Memory B cell (primary cell): ENCODE data around the gene SARS1.

Source experiments
- ATAC-seq: fragments of 150-1000 bp; cut with Tn5 transposase; 2 replicates; pipeline ENCODE4 v1.10.0; 2021; ENCODE audit warnings: low read depth, mild to moderate bottlenecking, moderate library complexity
- DNase-seq, 2 donors: peaks; one replicate each; pipeline ENCODE4 v3.0.0; 2022; ENCODE audit warnings: low spot score in 2 of 2
- H3K27ac Mint-ChIP-seq: one replicate; pipeline ENCODE4 v1.8.0; 2022; ENCODE audit warnings: mild to moderate bottlenecking, moderate library complexity, mixed read lengths
- H3K27me3 Mint-ChIP-seq: one replicate; pipeline ENCODE4 v1.8.0; 2022; ENCODE audit warnings: mixed read lengths
- H3K36me3 Mint-ChIP-seq: one replicate; pipeline ENCODE4 v1.8.0; 2022; ENCODE audit warnings: mild to moderate bottlenecking, mixed read lengths
- H3K4me1 Mint-ChIP-seq: one replicate; pipeline ENCODE4 v1.8.0; 2022; ENCODE audit warnings: mixed read lengths
- H3K4me3 Mint-ChIP-seq: one replicate; pipeline ENCODE4 v1.8.0; 2022; ENCODE audit warnings: mild to moderate bottlenecking, moderate library complexity, mixed read lengths
- H3K9me3 Mint-ChIP-seq: one replicate; pipeline ENCODE4 v1.8.0; 2022; ENCODE audit warnings: mixed read lengths

The SARS1 gene

GRCh38 chr1:109253803-109254620 lies 40.3 kb downstream of the SARS1 start:
- no peak overlapping the region for H3K27ac Mint-ChIP-seq

GRCh38 chr1:109254621-109255096 lies 40.9 kb downstream of the SARS1 start:
- no peak overlapping the region for H3K4me3 Mint-ChIP-seq
- no peak overlapping the region for H3K27ac Mint-ChIP-seq
- peaks cover 20% of the 10 kb centered on the region for H3K27me3 Mint-ChIP-seq
- no peaks in the 10 kb centered on the region for H3K9me3 Mint-ChIP-seq
- no peak for ATAC-seq
- no peak for DNase-seq
- H3K36me3 Mint-ChIP-seq = no peaks in the 10 kb centered on the region
- peaks cover 13% of the 10 kb centered on the region for H3K4me1 Mint-ChIP-seq

More at GRCh38 chr1:109253803-109254620, 40.3 kb downstream of the SARS1 start:
- DNase-seq = no peak
- no peaks in the 10 kb centered on the region for H3K36me3 Mint-ChIP-seq
- H3K4me3 Mint-ChIP-seq = no peak overlapping the region
- H3K9me3 Mint-ChIP-seq = no peaks in the 10 kb centered on the region
- peaks cover 15% of the 10 kb centered on the region for H3K4me1 Mint-ChIP-seq
- ATAC-seq = no peak
- peaks cover 20% of the 10 kb centered on the region for H3K27me3 Mint-ChIP-seq

GRCh38 chr1:109255097-109255651 lies 41.5 kb downstream of the SARS1 start:
- Mint-ChIP-seq H3K4me3 (no peak overlapping the region), H3K27me3 (peaks cover 20% of the 10 kb centered on the region), H3K9me3 (no peaks in the 10 kb centered on the region), H3K4me1 (peaks cover 13% of the 10 kb centered on the region), H3K27ac (no peak overlapping the region), H3K36me3 (no peaks in the 10 kb centered on the region)
- DNase-seq (no peak), ATAC-seq (no peak)

- ATAC-seq = no peak
- DNase-seq = no peak
- H3K27ac Mint-ChIP-seq = no peak overlapping the region
- H3K4me1 Mint-ChIP-seq = peaks cover 13% of the 10 kb centered on the region
- no peaks in the 10 kb centered on the region for H3K9me3 Mint-ChIP-seq
- no peak overlapping the region for H3K4me3 Mint-ChIP-seq
- peaks cover 19% of the 10 kb centered on the region for H3K27me3 Mint-ChIP-seq
- no peaks in the 10 kb centered on the region for H3K36me3 Mint-ChIP-seq
These were observed 42.0 kb downstream of the SARS1 start for GRCh38 chr1:109255678-109256077.

- Mint-ChIP-seq H3K4me1 (peaks cover 13% of the 10 kb centered on the region), H3K9me3 (no peaks in the 10 kb centered on the region), H3K36me3 (no peaks in the 10 kb centered on the region), H3K4me3 (no peak overlapping the region), H3K27me3 (peaks cover 16% of the 10 kb centered on the region), H3K27ac (no peak overlapping the region)
- ATAC-seq (no peak), DNase-seq (no peak)
These were observed 42.4 kb downstream of the SARS1 start for GRCh38 chr1:109256085-109256484.

- H3K9me3 Mint-ChIP-seq = no peaks in the 10 kb centered on the region
- no peak overlapping the region for H3K4me3 Mint-ChIP-seq
- H3K27ac Mint-ChIP-seq = no peak overlapping the region
- no peaks in the 10 kb centered on the region for H3K36me3 Mint-ChIP-seq
- DNase-seq = no peak
- ATAC-seq = no peak
- peaks cover 12% of the 10 kb centered on the region for H3K27me3 Mint-ChIP-seq
- peaks cover 13% of the 10 kb centered on the region for H3K4me1 Mint-ChIP-seq
These were observed 43.4 kb downstream of the SARS1 start for GRCh38 chr1:109256971-109257681.

GRCh38 chr1:109257682-109258421 lies 44.1 kb downstream of the SARS1 start:
- no peak for ATAC-seq

GRCh38 chr1:109258481-109259466 lies 45.1 kb downstream of the SARS1 start:
- H3K4me1 Mint-ChIP-seq = peaks cover 7% of the 10 kb centered on the region
- H3K27ac Mint-ChIP-seq = no peak overlapping the region
- peaks cover 12% of the 10 kb centered on the region for H3K27me3 Mint-ChIP-seq
- no peaks in the 10 kb centered on the region for H3K9me3 Mint-ChIP-seq
- DNase-seq = no peak
- H3K4me3 Mint-ChIP-seq = no peak overlapping the region
- no peak for ATAC-seq
- H3K36me3 Mint-ChIP-seq = no peaks in the 10 kb centered on the region

More at GRCh38 chr1:109257682-109258421, 44.1 kb downstream of the SARS1 start:
- Mint-ChIP-seq H3K36me3 (no peaks in the 10 kb centered on the region), H3K4me3 (no peak overlapping the region), H3K4me1 (peaks cover 10% of the 10 kb centered on the region), H3K27me3 (peaks cover 10% of the 10 kb centered on the region), H3K9me3 (no peaks in the 10 kb centered on the region), H3K27ac (no peak overlapping the region)
- DNase-seq = no peak

- H3K4me3 Mint-ChIP-seq = no peak overlapping the region
- no peak overlapping the region for H3K27ac Mint-ChIP-seq
- H3K9me3 Mint-ChIP-seq = no peaks in the 10 kb centered on the region
- DNase-seq (no peak), ATAC-seq (no peak)
- H3K4me1 Mint-ChIP-seq = peaks cover 7% of the 10 kb centered on the region
- H3K27me3 Mint-ChIP-seq = peaks cover 12% of the 10 kb centered on the region
- H3K36me3 Mint-ChIP-seq = no peaks in the 10 kb centered on the region
These were observed 46.2 kb downstream of the SARS1 start for GRCh38 chr1:109259674-109260557.

- H3K36me3 Mint-ChIP-seq = no peaks in the 10 kb centered on the region
- no peak overlapping the region for H3K4me3 Mint-ChIP-seq
- peaks cover 6% of the 10 kb centered on the region for H3K27me3 Mint-ChIP-seq
- DNase-seq (no peak), ATAC-seq (no peak)
- peaks cover 4% of the 10 kb centered on the region for H3K4me1 Mint-ChIP-seq
- H3K27ac Mint-ChIP-seq = no peak overlapping the region
- no peaks in the 10 kb centered on the region for H3K9me3 Mint-ChIP-seq
These were observed 47.3 kb downstream of the SARS1 start for GRCh38 chr1:109261006-109261405.

GRCh38 chr1:109261578-109261977 lies 47.9 kb downstream of the SARS1 start:
- Mint-ChIP-seq H3K9me3 (no peaks in the 10 kb centered on the region), H3K4me1 (peaks cover 4% of the 10 kb centered on the region), H3K27me3 (peaks cover 3% of the 10 kb centered on the region), H3K36me3 (no peaks in the 10 kb centered on the region), H3K4me3 (no peak overlapping the region), H3K27ac (no peak overlapping the region)
- no peak for ATAC-seq
- no peak for DNase-seq
